GDM1 (cell line): ENCODE results near the gene OXCT1.
"Not testable (repeated sequence)": the region's sequence is repeated elsewhere in the genome, so short reads cannot be mapped to it uniquely, and the experiment has no call there.

Experiments
- DNase-seq: peaks from one replicate; lab custom pipeline; 2025; lab: John Stamatoyannopoulos, UW

Gene OXCT1

DNA sequence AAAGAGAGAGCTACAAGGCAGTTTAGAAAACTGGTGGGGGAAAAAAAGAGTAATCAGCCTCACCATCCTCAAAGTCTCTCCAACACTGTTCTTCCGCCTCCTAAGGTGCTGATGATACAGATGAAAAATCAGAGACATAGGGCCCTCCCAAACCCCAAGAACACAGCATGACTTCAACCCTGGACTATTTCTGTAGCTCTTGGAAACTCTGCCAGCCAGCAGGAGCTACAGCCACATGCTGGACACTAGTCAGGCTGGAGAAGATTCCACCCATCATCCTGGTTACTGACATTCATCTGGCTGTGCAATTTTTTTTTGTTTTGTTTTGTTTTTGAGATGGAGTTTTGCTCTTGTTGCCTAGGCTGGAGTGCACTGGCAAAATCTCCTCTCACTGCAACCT lies 42.4 kb downstream of the OXCT1 start:
- no peak for DNase-seq

- no peak for DNase-seq
Measured at GRCh38 chr5:41822036-41822435, 48.2 kb downstream of the OXCT1 start.

DNA sequence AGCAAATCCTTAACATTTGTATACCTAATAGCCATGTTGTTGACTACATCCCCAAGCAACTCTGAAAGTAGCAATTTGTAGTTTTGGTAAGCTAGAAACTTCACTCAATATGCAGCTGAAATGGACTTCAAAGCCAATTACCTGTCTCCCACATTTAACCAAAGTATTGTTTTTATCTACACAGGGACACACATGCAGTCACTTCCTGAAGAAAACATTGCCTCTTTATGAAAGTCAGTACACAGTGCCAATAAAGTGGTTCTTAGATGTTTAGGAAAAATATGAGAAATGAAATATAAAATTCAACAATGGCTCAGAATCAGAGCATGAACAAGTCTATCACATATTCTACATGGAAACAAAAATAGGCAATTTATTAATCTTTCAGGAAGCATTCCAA lies 49.2 kb downstream of the OXCT1 start:
- no peak for DNase-seq

GRCh38 chr5:41820150-41820549 lies 50.1 kb downstream of the OXCT1 start:
- no peak for DNase-seq

DNA sequence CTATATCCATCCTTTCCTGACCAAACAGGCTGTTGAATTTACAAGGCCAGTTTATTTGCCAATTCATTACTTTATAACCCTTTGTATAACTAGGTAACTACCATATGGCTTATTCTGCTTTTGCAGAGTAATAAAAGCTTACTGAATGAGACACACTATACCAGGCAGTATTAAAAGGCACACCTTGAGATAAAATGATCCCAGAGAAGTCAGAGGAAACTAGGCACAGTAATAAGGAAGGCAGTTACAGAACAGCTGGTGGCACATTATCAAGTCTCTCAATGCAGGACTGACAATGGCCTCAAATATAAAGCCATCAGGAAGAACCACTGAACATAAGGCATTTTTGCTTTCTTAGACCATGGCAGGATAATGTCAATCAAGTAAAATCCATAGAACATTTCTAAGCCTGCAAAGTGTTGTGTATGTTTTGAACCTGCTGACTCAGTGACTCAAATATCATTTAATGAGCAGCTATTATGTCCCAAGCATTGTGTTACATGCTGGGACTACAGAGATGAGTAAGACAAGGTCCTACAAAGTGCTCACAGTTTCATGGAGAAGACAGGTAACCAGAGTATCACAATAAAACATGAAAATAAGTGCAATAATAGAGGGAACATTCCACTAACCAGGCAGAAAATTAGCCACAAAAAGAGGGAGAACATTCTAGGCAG lies 52.5 kb downstream of the OXCT1 start:
- no peak for DNase-seq

DNA sequence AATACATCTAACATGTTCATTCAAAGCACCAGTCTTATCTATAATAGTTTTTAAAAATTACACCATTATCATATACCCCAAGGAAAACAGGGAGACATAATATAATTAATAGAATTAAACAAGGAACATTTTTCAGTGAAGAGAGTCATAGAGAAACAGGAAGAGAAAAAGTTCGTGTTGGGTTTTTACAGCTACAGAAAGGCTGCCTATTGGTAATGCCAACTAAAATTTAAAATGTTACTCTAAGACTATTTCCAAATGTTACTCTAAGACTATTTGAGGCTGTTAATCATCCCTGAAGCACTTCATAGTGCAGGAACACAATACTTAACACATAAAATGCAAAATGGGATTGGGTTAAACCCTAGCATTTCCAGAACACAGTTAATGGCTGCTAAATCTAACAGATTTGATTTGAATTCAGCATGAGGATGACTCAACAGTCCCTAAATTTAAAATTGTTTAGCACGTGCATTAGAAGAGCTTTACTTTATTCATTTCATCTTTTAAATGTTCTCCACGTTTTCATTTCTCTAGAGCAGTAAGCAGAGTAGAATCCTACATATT lies 54.5 kb downstream of the OXCT1 start:
- no peak for DNase-seq

- DNase-seq, result no peak
Measured at GRCh38 chr5:41815261-41815660, 55.0 kb downstream of the OXCT1 start.

DNA sequence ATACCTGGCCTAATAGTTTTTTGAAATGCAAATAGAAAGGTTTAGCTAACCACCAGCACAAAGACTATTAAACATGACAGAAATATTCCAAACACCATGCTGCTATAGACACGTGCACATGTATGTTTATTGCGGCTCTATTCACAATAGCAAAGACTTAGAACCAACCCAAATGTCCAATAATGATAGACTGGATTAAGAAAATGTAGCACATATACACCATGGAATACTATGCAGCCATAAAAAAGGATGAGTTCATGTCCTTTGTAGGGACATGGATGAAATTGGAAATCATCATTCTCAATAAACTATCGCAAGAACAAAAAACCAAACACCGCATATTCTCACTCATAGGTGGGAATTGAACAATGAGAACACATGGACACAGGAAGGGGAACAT lies 55.9 kb downstream of the OXCT1 start:
- DNase-seq, result not testable (repeated sequence)

- no peak for DNase-seq
Measured at GRCh38 chr5:41812156-41812555, 58.1 kb downstream of the OXCT1 start.

- DNase-seq, result no peak
Measured at GRCh38 chr5:41809128-41809527, 61.1 kb downstream of the OXCT1 start.

DNA sequence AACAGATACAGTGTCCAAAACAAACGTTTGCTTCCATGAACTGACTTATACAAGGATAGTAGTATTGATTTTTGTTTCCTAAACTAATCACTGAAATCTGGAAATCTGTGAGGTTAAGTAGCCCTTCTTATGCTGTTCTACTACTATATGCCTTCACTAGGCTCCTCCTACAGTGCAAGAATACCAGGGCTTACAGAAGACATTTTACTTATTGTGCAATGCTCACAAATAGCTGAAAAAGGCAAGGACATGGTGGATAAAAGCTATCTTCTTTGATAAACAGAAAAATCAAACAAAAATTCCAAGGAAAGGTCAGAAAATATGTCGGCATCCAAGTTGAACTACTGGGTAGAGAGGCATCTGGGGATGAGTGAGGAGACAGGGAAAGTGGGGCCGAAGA lies 61.9 kb downstream of the OXCT1 start:
- no peak for DNase-seq

DNA sequence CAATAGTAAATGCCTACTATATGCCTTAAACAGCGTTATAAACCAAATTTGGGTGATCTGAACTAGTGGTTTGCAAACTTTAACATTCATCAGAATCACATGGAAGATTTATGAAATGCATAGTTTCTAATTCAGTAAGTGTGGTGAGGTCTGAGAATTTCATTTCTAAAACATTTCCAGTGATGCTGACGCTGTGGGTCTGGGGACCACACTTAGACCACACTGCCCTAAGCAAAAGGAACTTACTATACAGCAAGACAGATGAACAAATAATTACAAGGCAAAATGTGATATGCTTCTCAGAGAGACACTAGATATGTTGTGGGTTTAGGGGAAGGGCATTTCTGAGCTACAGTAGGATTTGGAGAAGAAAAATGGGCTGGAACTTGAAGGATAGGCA lies 72.6 kb downstream of the OXCT1 start:
- no peak for DNase-seq

DNA sequence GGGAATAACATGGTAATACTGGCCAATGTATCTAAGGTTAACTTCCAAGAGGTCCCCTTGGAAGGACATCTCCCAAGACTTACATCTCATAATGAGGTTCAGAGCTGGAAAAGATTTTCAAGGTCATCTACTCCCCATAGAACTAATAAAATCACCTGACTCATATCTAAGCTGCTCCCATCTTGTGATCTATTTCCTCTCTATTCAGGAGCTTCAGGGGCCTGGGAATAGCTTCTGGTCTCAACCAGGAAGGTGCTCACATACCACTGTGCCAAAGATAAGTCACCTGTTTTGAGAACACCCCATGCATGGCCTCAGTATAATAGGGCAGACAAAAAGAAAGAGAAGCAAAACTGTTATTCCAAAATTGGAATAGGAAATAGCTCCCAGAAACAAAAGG lies 74.2 kb downstream of the OXCT1 start:
- no peak for DNase-seq

GRCh38 chr5:41795125-41795524 lies 75.1 kb downstream of the OXCT1 start:
- no peak for DNase-seq

DNA sequence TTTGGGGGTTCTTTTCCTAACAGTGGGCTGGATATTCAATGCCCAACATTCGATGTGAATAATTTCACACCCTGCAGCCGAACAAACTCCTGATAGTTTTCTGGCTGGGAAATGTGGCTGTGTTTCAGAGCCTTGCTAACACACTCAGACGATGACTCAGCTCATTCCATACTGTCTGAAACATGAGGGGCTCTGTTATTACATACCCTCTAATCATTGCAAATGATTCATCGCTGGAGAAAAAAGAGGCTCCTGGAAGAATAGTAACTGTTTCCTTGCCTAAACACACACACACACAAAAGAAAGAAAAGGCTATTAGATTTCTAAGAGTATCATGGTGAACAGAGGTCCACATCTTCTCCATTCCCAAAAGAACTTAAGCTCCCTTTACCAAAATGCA lies 75.8 kb downstream of the OXCT1 start:
- no peak for DNase-seq

DNA sequence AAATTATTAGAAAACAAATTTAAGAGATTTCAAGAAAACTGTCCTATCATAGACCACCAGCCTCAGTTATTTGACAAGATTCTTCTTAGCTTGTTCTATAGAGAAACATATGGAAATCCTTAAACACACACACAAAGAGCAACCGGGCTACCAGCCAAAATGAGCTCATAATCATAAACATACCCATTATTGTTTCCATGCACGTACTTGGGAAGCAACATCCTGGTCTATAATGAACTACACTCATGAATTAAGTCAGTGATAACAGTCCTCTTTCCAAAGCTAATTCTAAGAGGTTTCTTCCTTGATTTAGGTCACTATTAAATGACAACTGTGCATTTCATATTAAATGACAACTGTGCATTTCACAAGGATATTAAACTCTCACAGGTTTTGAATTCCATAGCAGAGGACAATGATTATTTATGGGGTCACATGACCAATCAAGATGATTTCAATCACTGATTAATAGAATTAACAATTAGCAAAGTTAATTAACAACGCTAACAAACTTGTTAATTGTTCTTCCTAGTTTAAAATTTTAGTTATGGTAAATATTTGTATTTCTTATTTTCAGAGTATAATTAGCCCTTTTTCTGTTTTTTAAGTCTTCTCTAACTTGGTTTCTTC lies 77.0 kb downstream of the OXCT1 start:
- no peak for DNase-seq

DNA sequence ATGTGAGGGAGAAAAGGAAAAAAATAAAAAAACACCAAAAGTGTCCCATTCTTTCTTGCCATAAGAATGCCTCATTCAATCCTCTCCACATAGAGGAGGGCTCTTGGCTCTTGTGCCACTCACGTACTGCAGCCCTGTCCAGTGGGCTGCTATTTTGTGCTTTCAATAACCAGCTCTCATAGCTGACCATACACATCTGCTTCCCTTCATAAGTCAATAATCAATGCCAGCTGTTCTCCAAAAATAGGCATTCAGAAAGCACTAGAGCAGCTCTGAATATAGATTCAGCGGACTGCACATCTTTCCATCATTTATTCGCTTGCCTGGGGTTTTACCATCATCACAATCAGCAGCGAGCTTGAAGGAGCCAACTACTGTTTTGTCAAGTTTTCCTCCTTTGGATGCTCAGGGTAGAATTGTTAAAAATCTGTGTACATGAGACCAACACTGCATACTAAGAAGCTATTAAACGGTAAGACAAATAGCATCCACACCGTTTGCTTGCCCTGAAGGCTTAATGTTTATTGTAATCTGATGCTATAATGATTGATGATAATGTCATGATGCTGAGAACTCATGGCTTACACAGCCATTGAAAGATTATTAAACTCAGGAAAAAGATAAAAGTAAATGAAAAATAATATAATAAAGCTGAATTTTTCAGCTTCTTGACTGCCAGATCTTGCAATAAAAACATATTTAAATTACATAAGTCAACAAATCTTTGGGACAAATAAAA lies 80.0 kb downstream of the OXCT1 start:
- DNase-seq, result no peak

GRCh38 chr5:41789434-41789833 lies 80.8 kb downstream of the OXCT1 start:
- DNase-seq, result no peak

- no peak for DNase-seq
Measured at GRCh38 chr5:41788941-41789368, 81.3 kb downstream of the OXCT1 start.

- no peak for DNase-seq
Measured at GRCh38 chr5:41787265-41787664, 83.0 kb downstream of the OXCT1 start.

- DNase-seq, result no peak
Measured at GRCh38 chr5:41785061-41785460, 85.2 kb downstream of the OXCT1 start.

DNA sequence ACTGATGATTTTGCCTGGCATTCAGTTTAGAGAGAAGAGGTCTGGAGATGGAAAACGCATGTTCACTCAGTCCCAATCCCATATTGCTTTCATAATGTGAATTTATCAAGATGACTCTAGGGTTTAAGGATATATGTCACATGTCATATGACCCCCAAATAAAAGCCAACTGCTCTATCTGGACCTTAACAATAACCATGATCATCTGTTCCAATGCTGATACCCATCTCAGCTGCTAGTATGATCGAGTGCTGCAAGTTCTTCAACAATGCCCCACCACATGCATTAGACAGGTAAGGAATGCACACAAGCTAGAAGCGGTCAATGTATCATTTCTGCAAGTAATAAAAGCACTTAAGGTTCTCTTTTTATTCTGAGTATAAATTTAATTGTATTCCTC lies 91.8 kb downstream of the OXCT1 start:
- DNase-seq, result no peak

DNA sequence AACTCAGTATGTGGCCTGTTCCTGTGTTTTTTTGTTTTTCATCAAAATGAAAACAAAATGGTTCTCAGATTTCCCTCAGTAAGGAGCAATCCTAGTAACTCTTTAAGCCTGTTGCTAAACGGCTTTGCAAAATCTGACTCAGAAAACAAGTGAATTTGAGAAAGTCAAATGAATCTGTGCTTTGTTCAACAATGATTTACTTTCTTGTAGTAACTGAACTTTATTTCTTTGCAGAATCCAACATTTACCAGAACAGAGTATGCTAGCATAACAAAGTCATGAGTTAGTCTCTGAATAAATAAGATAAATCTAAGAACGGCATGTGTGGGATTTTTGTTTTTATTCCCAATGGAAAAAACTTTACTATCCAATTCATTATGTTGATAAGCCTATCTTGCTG lies 93.8 kb downstream of the OXCT1 start:
- DNase-seq, result no peak
